Choroid plexus epithelial cell (primary cell): ENCODE data around the gene CLEC4G.

ENCODE experiments used
- DNase-seq: peaks from one replicate; pipeline ENCODE4 v3.0.0-alpha.2; 2010; ENCODE audit warnings: low read depth
- H3K4me3 ChIP-seq: 2 replicates; pipeline ENCODE4 v1.5.1; 2011; ENCODE audit warnings: low read depth, mild to moderate bottlenecking, control low read depth, low read length, moderate library complexity
- CTCF ChIP-seq: conservative IDR thresholded peaks from 2 replicates; pipeline ENCODE4 v1.5.1; 2011; ENCODE audit warnings: low read depth, mild to moderate bottlenecking, control low read depth, inconsistent platforms, low read length, moderate library complexity

CLEC4G gene

DNA sequence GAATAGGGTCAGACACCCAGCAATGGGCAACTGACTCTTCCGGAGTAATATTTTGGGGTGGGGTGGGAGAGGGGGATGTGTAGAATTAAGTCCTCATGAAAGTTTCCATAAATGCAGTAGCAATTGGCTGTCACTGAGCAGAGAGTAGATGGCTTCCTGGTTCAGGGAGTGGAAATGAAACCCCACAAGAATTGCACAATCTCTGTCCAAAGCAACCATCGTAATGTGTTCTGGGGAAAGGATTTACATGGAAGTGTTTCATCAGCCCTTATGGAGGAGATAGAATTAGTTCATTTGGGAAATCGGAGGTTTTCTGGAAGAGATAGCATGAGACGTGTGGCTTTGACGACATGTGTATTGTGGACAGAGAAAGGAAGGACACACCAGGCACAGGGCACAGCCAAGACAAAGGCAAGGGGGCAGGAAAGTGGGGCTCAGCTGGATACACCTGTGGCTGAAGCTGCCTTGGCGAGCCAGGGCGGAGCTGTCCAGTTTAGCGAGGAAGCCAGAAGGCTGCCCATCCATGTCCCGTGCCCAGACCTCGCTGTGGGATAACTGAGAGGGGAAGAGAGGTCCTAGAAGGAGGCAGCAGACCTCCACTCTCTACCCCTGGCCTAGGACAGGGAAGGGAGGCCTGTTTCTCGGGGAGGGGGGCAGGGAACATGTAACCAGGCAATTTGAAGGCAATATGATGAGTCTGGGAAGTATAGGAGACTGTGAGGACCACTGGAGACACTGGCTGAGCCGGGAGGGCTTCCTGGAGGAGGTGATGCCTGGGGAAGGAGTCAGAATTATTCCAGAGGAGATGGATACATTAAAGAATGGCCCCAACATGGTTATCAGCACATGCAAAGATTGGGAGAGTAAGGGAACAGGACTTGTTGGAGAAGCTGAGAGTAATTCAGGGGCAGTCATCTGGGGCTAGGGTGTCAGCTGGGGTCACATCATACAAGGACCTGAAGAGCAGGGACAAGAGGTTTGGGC, 2.6 kb upstream of the CLEC4G start:
- no peak overlapping the region for H3K4me3 ChIP-seq
- no peak for TF ChIP-seq CTCF
- peak; percentile 5 for DNase-seq

- DNase-seq, result no peak
- no peak for TF ChIP-seq CTCF
These were observed 1.5 kb upstream of the CLEC4G start for GRCh38 chr19:7733376-7733775.

DNA sequence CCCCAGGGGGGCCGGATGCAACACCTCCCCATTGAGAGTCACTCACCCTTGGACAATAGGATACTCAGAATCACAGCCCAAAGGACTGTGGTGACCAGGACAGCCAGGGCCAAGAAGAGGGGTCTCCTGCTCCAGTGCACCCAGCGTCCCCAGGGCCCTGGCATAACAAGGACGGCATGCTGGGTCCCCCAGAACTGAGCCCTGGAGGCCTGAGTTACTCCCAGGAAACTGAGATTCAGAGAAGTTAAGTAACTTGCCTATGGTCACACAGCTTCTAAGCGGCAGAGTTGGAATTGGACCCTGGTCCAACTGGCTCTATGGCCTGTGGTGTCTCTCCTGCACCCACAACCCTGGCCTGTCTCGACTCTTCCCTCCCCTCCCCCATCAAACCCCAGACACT, 295 bp downstream of the CLEC4G start:
- TF ChIP-seq CTCF, result no peak
- no peak for DNase-seq
- no peak overlapping the region for H3K4me3 ChIP-seq

More at GRCh38 chr19:7733376-7733775, 1.5 kb upstream of the CLEC4G start:
- no peak overlapping the region for H3K4me3 ChIP-seq

GRCh38 chr19:7731218-7731595, 703 bp downstream of the CLEC4G start:
- H3K4me3 ChIP-seq, result no peak overlapping the region
- no peak for DNase-seq
- no peak for TF ChIP-seq CTCF

DNA sequence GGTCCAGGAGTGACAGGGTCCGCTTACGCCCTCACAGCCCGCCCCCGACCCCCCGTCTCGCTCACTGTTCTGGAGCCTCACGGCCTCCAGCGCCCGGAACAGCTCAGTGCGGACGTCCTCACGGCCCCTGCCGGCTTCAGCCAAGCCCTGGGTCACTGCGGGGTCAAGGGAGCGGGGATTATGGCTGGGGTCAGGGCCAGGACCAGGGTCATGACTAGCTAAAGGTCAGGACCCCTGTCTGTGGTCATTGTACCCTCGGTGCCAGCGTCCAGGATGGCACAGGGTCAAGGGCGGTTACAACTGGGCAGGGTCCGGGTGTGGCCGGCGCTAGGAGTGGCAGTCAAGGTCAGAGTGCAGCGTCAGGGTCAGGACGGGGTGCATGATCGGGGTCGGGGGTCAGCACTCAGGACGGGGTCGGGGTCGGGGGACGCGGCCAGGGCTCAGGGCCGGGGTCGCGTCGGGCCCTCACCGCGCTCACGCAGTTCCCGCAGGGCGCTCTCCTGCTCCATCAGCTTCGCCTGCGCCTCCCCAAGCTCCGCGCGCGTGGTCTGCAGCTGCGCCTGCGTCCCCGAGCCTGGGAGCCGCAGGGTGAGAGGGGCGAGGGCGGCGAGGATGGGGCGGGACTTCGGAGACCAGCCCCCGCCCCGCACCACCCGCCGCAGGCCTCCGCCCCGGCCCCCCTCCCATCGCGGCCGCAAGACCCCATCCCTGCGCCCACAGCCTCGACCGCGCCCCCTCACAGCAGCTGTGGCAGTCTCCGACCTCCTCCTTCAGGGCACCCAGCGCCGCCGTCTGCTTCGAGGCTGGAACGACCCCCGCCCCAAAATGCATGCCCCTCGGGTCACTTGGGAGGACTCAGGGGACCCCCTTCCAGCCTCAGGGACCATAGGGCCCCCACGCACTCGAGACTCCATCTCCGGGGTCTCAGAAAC, 1.4 kb downstream of the CLEC4G start:
- no peak for TF ChIP-seq CTCF
- no peak overlapping the region for H3K4me3 ChIP-seq
- DNase-seq, result no peak

DNA sequence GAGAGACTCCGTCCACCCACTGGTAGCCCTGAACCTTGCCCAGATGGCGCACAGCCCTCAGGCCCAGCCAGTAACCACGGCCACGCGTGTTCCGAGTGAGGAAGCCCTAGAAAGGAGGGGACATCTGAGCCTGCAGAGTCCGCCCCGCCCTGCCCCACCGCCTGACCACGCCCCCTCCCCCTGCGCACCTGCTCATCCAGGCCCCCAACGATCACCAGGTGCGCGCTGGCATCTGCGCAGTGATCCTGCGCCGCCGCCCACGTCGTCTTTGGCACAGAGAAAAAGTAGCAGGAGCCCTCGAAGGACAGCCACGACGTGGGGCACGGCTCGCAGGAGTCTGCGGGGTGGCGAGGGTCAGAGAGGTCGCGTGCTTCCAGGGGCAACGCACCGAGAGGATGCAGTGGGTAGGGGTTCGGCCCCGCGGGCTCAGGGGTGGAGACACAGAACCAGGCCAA, 2.1 kb downstream of the CLEC4G start:
- no peak for DNase-seq
- no peak for TF ChIP-seq CTCF
- no peak overlapping the region for H3K4me3 ChIP-seq
